K562 (cell line): Measurements from ENCODE around the gene VAMP8. TPM values are rescaled to one million over a fixed set of nuclear protein-coding genes. Genes with fewer than 3 reads are reported as not detected.

Source experiments
- DMBX1 ChIP-seq: fragments of 250-450 bp; sonication (Bioruptor Pico); IDR thresholded peaks from 2 replicates; pipeline ENCODE4 v1.8.0; 2022; ENCODE audit warnings: inconsistent platforms, mild to moderate bottlenecking, moderate library complexity, borderline replicate concordance
- EHMT2 ChIP-seq: fragments of 450-650 bp; IDR thresholded peaks from 2 replicates; pipeline ENCODE4 v1.6.1; 2018; ENCODE audit warnings: antibody characterized with exemption
- ELF4 ChIP-seq: fragments of 450-650 bp; formaldehyde crosslinking; IDR thresholded peaks from 2 replicates; pipeline ENCODE4 v1.4.0; 2022; ENCODE audit warnings: missing genetic modification characterization
- ETV5 ChIP-seq: sonication (generic); formaldehyde crosslinking; IDR thresholded peaks from 2 replicates; pipeline ENCODE4 v1.4.0; 2020; ENCODE audit warnings: low read depth, mild to moderate bottlenecking, missing genetic modification reagents
- FUS ChIP-seq: fragments of 200-400 bp; formaldehyde crosslinking; optimal IDR thresholded peaks from 2 replicates; pipeline ENCODE3; 2017; ENCODE audit warnings: low read depth, low read length
- HNRNPLL ChIP-seq: fragments of 200-400 bp; formaldehyde crosslinking; IDR thresholded peaks from 2 replicates; pipeline ENCODE4 v1.6.1; 2017; ENCODE audit warnings: low read length, low read depth, mild to moderate bottlenecking; ENCODE audit not compliant: poor library complexity, severe bottlenecking
- IRF9 ChIP-seq: fragments of 450-650 bp; IDR thresholded peaks from 2 replicates; pipeline ENCODE4 v1.6.1; 2016; ENCODE audit warnings: missing biosample characterization, missing genetic modification characterization
- KLF13 ChIP-seq: fragments of 450-650 bp; IDR thresholded peaks from 2 replicates; pipeline ENCODE4 v1.6.1; 2016; ENCODE audit warnings: missing genetic modification characterization, low read depth, mild to moderate bottlenecking, missing compliant biosample characterization, moderate library complexity, borderline replicate concordance
- RNF2 ChIP-seq: sonication (generic); IDR thresholded peaks from 2 replicates; pipeline ENCODE4 v1.6.1; 2016
- SMARCB1 ChIP-seq: IDR thresholded peaks from 2 replicates; pipeline ENCODE4 v1.6.1; 2011; ENCODE audit warnings: improper control_type of control experiment, low read depth; ENCODE audit not compliant: insufficient read length
- THRAP3 ChIP-seq: fragments of 450-650 bp; IDR thresholded peaks from 2 replicates; pipeline ENCODE4 v1.6.1; 2016; ENCODE audit warnings: mild to moderate bottlenecking, inconsistent platforms, borderline replicate concordance
- TOE1 ChIP-seq, 2 experiments: fragments of 450-650 bp in 1 of 2; sonication (generic) in 1 of 2; formaldehyde crosslinking in 1 of 2; IDR thresholded peaks; 2 replicates each; pipeline versions ENCODE4 v1.7.1 to v1.8.0; 2016 to 2022; ENCODE audit warnings: borderline replicate concordance in 2 of 2, mild to moderate bottlenecking in 2 of 2, antibody characterized with exemption in 1 of 2, inconsistent platforms in 1 of 2, low read depth in 1 of 2, missing genetic modification reagents in 1 of 2, moderate library complexity in 1 of 2
- ZBED1 ChIP-seq: IDR thresholded peaks from 2 replicates; pipeline ENCODE4 v1.6.1; 2014
- ZNF3 ChIP-seq: fragments of 250-450 bp; sonication (Bioruptor Pico); IDR thresholded peaks from 2 replicates; pipeline ENCODE4 v1.5.0; 2021; ENCODE audit warnings: mild to moderate bottlenecking, moderate library complexity
- ZNF79 ChIP-seq: fragments of 250-450 bp; sonication (Bioruptor Pico); IDR thresholded peaks from 2 replicates; pipeline ENCODE4 v1.4.0; 2020; ENCODE audit warnings: low read depth, mild to moderate bottlenecking, moderate library complexity
- polyA plus RNA-seq, 8 experiments: library from polyadenylated mRNA; depleted of rRNA in 4 of 8; stranded (reverse) in 5 of 8; unstranded in 3 of 8; fragments of >200 nt; fragmentation: Nextera tagmentation in 2 of 8; fragmentation: Illumina TruSeq in 1 of 8; extraction: Ambion mirVana in 2 of 8; extraction: Trizol in 1 of 8; gene quantifications; 2 replicates each; pipeline versions ENCODE4 v1.2.1 to v1.2.3, GENCODE V29; 2011 to 2014; ENCODE audit warnings: inconsistent platforms in 1 of 8, missing spikeins in 1 of 8
- total RNA-seq, 7 experiments: library from RNA; depleted of rRNA in 6 of 7; stranded (reverse); fragments of >200 nt in 6 of 7; fragmentation: Illumina TruSeq in 2 of 7; extraction: Trizol in 2 of 7; gene quantifications; 2 replicates each; pipeline versions ENCODE4 v1.2.1 to v1.2.3, GENCODE V29; 2011 to 2021; ENCODE audit warnings: low replicate concordance in 1 of 7
- TF ChIP-seq, protein P1 (sequence below): fragments of 450-650 bp; IDR thresholded peaks from 2 replicates; pipeline ENCODE4 v1.6.1; 2016; ENCODE audit warnings: mild to moderate bottlenecking
- TF ChIP-seq, protein P2 (sequence below), 2 experiments: fragments of 450-650 bp; IDR thresholded peaks; 2 replicates each; pipeline ENCODE4 v1.6.1; 2018; ENCODE audit warnings: mild to moderate bottlenecking in 2 of 2, low read depth in 1 of 2; ENCODE audit not compliant: partially characterized antibody in 2 of 2
- TF ChIP-seq, protein P3 (sequence below): sonication (generic); formaldehyde crosslinking; IDR thresholded peaks from 2 replicates; pipeline ENCODE4 v1.8.1; 2023; ENCODE audit warnings: mild to moderate bottlenecking, missing genetic modification reagents, moderate library complexity

Gene VAMP8
- total and polyA plus RNA-seq, 9 of the 15 experiments (the other 6 are each of a cell fraction or from before 2014, with no cell fraction given): 107 to 571 (median 248) TPM

DNA sequence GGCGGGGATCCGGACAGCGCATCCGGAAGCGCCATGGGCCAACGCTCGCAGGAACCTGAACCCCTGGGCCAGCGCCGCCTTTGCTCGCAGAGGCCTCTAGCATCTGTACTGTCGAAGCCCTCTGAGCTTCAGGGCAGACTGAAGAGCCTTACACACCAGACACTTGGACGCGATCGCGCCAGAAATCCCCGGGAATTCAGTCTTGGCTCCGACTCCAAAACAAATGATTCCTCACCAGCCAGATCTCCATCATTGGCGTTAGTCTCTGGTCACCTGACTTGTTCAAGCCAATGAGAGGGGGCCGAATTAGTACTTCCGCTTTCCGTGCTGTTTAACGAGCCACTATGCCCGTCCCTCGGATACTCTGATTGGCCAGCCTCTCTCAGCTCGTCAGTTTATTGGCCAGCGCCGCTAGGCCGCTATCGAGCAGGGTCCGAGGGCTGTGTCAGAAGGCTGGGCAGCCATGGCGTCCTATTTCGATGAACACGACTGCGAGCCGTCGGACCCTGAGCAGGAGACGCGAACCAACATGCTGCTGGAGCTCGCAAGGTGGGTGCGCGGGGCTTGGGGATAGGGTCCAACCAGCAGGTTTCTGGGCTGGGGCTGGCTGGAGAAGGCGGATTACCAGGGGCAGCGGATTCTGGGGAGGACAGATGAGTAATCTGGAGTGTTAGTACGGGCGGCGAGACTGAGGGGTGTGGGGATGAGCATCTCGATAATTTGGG, 18.1 kb downstream of the VAMP8 start, which contains the start of gene RNF181 (continued):
- TF ChIP-seq ZNF79 (no peak), HNRNPLL (peak; percentile 15), ZBED1 (no peak), KLF13 (tag) (no peak), DMBX1 (CRISPR knock-in tag) (no peak), EHMT2 (0 out of 2 replicates have a peak, but pooled peaks have one; percentile 18), FUS (no peak), RNF2 (no peak), ETV5 (CRISPR knock-in tag) (peak; percentile 64; the same call in 1 of the 2 replicates), ELF4 (CRISPR knock-in tag) (peak; percentile 62; the same call in 1 of the 2 replicates), ZNF3 (no peak), SMARCB1 (no peak), TOE1 (IDR thresholded peaks at IDR 0.05; ENCODE audit: borderline replicate concordance) (peak; percentile 95), TOE1 (CRISPR knock-in tag; IDR thresholded peaks at IDR 0.05; ENCODE audit: borderline replicate concordance, low read depth) (no peak), THRAP3 (no peak), IRF9 (tag) (no peak)
- TF ChIP-seq, protein P1, sequence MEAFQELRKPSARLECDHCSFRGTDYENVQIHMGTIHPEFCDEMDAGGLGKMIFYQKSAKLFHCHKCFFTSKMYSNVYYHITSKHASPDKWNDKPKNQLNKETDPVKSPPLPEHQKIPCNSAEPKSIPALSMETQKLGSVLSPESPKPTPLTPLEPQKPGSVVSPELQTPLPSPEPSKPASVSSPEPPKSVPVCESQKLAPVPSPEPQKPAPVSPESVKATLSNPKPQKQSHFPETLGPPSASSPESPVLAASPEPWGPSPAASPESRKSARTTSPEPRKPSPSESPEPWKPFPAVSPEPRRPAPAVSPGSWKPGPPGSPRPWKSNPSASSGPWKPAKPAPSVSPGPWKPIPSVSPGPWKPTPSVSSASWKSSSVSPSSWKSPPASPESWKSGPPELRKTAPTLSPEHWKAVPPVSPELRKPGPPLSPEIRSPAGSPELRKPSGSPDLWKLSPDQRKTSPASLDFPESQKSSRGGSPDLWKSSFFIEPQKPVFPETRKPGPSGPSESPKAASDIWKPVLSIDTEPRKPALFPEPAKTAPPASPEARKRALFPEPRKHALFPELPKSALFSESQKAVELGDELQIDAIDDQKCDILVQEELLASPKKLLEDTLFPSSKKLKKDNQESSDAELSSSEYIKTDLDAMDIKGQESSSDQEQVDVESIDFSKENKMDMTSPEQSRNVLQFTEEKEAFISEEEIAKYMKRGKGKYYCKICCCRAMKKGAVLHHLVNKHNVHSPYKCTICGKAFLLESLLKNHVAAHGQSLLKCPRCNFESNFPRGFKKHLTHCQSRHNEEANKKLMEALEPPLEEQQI: no peak
- TF ChIP-seq, protein P2, sequence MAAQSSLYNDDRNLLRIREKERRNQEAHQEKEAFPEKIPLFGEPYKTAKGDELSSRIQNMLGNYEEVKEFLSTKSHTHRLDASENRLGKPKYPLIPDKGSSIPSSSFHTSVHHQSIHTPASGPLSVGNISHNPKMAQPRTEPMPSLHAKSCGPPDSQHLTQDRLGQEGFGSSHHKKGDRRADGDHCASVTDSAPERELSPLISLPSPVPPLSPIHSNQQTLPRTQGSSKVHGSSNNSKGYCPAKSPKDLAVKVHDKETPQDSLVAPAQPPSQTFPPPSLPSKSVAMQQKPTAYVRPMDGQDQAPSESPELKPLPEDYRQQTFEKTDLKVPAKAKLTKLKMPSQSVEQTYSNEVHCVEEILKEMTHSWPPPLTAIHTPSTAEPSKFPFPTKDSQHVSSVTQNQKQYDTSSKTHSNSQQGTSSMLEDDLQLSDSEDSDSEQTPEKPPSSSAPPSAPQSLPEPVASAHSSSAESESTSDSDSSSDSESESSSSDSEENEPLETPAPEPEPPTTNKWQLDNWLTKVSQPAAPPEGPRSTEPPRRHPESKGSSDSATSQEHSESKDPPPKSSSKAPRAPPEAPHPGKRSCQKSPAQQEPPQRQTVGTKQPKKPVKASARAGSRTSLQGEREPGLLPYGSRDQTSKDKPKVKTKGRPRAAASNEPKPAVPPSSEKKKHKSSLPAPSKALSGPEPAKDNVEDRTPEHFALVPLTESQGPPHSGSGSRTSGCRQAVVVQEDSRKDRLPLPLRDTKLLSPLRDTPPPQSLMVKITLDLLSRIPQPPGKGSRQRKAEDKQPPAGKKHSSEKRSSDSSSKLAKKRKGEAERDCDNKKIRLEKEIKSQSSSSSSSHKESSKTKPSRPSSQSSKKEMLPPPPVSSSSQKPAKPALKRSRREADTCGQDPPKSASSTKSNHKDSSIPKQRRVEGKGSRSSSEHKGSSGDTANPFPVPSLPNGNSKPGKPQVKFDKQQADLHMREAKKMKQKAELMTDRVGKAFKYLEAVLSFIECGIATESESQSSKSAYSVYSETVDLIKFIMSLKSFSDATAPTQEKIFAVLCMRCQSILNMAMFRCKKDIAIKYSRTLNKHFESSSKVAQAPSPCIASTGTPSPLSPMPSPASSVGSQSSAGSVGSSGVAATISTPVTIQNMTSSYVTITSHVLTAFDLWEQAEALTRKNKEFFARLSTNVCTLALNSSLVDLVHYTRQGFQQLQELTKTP (IDR thresholded peaks at IDR 0.05; ENCODE audit: low read depth in 1 of 2, partially characterized antibody in 2 of 2): peak in 1 of 2 experiments; percentile 23
- TF ChIP-seq, protein P3, sequence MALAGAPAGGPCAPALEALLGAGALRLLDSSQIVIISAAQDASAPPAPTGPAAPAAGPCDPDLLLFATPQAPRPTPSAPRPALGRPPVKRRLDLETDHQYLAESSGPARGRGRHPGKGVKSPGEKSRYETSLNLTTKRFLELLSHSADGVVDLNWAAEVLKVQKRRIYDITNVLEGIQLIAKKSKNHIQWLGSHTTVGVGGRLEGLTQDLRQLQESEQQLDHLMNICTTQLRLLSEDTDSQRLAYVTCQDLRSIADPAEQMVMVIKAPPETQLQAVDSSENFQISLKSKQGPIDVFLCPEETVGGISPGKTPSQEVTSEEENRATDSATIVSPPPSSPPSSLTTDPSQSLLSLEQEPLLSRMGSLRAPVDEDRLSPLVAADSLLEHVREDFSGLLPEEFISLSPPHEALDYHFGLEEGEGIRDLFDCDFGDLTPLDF (CRISPR knock-in tag): 0 out of 2 replicates have a peak, but pooled peaks have one; percentile 43
